Measurements from ENCODE around the gene PDGFA.

Gene PDGFA

GRCh38 chr7:467856-468545 is 51.6 kb downstream of the PDGFA start:
- Histone ChIP-seq H3K27ac (peak overlapping the region; percentile 66), H3K36me3 (no peaks in the 10 kb centered on the region), H3K4me3 (ENCODE audit: low read depth in 1 of 2, low read length in 1 of 2) (no peak overlapping the region), H3K4me1 (ENCODE audit: control insufficient read depth in 1 of 2, insufficient read depth in 1 of 2, low read depth in 1 of 2, low read length in 1 of 2) (peaks cover 0 to 8% of the 10 kb centered on the region in 2 experiments), H3K9me3 (no peaks in the 10 kb centered on the region), H3K27me3 (no peaks in the 10 kb centered on the region)
- no peak for TF ChIP-seq CTCF (IDR thresholded peaks at IDR 0.05)

- peak overlapping the region; percentile 66 for H3K27ac ChIP-seq
- H3K27me3 ChIP-seq: no peaks in the 10 kb centered on the region
- H3K9me3 ChIP-seq: no peaks in the 10 kb centered on the region
- H3K4me3 ChIP-seq (ENCODE audit: low read depth in 1 of 2, low read length in 1 of 2): no peak overlapping the region
- H3K4me1 ChIP-seq (ENCODE audit: control insufficient read depth in 1 of 2, insufficient read depth in 1 of 2, low read depth in 1 of 2, low read length in 1 of 2): peaks cover 0 to 8% of the 10 kb centered on the region in 2 experiments
- no peaks in the 10 kb centered on the region for H3K36me3 ChIP-seq
- no peak for TF ChIP-seq CTCF (IDR thresholded peaks at IDR 0.05)
Measured at GRCh38 chr7:467393-467828, 52.2 kb downstream of the PDGFA start.

GRCh38 chr7:466465-467191 is 53.0 kb downstream of the PDGFA start:
- no peak overlapping the region for H3K27ac ChIP-seq
- no peaks in the 10 kb centered on the region for H3K36me3 ChIP-seq
- H3K4me3 ChIP-seq (ENCODE audit: low read depth in 1 of 2, low read length in 1 of 2): no peak overlapping the region
- H3K27me3 ChIP-seq: no peaks in the 10 kb centered on the region
- TF ChIP-seq CTCF (IDR thresholded peaks at IDR 0.05): no peak
- H3K4me1 ChIP-seq (ENCODE audit: control insufficient read depth in 1 of 2, insufficient read depth in 1 of 2, low read depth in 1 of 2, low read length in 1 of 2): peaks cover 0 to 8% of the 10 kb centered on the region in 2 experiments
- H3K9me3 ChIP-seq: no peaks in the 10 kb centered on the region

GRCh38 chr7:465710-466400 is 53.8 kb downstream of the PDGFA start:
- Histone ChIP-seq H3K27me3 (no peaks in the 10 kb centered on the region), H3K36me3 (no peaks in the 10 kb centered on the region), H3K27ac (no peak overlapping the region), H3K4me3 (ENCODE audit: low read depth in 1 of 2, low read length in 1 of 2) (no peak overlapping the region), H3K4me1 (ENCODE audit: control insufficient read depth in 1 of 2, insufficient read depth in 1 of 2, low read depth in 1 of 2, low read length in 1 of 2) (peaks cover 0 to 8% of the 10 kb centered on the region in 2 experiments), H3K9me3 (no peaks in the 10 kb centered on the region)
- no peak for TF ChIP-seq CTCF (IDR thresholded peaks at IDR 0.05)

- H3K27ac ChIP-seq: no peak overlapping the region
Measured at GRCh38 chr7:464454-465401, 54.9 kb downstream of the PDGFA start.

More at GRCh38 chr7:464454-465401, 54.9 kb downstream of the PDGFA start:
- peaks cover 0 to 8% of the 10 kb centered on the region in 2 experiments for H3K4me1 ChIP-seq (ENCODE audit: control insufficient read depth in 1 of 2, insufficient read depth in 1 of 2, low read depth in 1 of 2, low read length in 1 of 2)
- no peaks in the 10 kb centered on the region for H3K9me3 ChIP-seq
- H3K36me3 ChIP-seq: no peaks in the 10 kb centered on the region
- H3K4me3 ChIP-seq (ENCODE audit: low read depth in 1 of 2, low read length in 1 of 2): no peak overlapping the region
- H3K27me3 ChIP-seq: no peaks in the 10 kb centered on the region
- TF ChIP-seq CTCF (IDR thresholded peaks at IDR 0.05): no peak
